ENCODE data around the gene CILP2.

Gene CILP2

DNA sequence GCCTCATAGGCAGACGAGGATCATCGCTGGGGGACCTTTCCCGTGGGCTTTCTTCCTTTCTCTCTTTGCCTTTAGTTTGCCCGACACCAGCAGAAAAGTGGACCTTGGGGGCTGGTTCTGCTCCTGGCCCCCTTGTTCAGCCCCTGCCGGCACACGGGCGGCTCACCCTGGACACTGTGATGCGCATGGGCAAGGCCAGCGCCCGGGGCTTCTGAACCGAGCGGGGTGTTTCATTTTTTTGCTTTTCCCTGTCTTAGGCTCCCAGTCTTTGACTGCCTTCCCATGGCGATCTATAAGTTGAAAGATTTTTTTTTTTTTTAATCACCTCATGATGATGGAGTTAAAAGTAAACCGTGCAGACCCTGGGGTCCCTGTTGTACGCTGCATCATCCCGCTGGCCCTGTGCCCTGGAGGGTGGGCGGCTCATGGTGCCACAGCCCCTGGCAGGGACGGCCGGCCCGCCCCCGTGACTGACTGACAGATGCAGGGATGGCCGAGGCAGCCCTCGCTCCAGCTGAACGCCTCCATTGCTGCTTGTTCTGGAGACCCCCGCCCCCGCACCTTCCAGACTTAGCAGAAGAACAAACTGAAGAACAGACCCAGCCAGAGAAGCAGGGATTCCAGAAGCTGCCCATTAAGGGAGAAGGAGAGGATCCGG, 32.3 kb upstream of the CILP2 start:
- DNase-seq (ENCODE audit: low read depth in 2 of 2) = no peak

- no peak for DNase-seq (ENCODE audit: low read depth in 2 of 2)
These were observed 31.5 kb upstream of the CILP2 start for GRCh38 chr19:19506592-19506991.

DNA sequence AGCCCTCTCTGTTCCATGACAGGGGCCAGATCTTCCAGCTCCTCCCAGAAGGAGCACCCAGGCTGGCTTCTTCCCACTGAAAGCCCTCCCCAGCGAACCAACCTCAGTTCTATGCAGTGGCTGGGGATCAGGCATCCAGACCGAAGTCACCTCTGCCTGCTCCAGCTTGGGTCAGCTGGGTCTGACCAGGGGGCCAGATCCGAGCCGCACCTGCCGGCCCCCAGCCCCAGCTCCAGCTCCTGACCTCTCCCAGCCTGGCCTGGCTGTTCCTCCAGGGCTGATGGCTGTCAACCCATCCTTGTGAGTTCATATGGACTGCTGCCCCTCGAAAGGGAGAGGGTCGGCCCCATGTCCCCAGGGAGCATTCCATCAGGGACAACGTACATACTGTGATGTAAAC, 30.7 kb upstream of the CILP2 start:
- no peak for DNase-seq (ENCODE audit: low read depth in 2 of 2)

DNA sequence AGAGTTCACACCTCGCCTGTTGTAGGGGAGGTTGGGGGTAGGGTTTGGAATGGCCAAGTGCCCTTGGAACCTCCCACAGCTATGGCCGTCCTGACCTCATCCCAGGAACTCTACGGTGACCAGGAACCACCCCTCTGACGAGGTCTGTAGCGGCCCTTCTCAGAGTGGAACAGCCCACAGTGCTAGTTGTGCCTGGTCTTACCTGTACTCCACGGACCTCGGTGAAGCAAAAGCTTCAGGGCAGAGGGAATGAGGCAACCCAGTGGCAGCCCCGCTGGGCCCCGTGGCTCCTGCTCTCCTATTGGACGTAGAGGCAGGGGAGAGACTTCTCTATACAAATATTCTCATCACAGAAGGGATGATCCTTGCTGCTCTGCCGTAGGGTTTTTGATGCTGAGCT, 29.8 kb upstream of the CILP2 start:
- no peak for DNase-seq (ENCODE audit: low read depth in 2 of 2)

- no peak for DNase-seq (ENCODE audit: low read depth in 2 of 2)
These were observed 27.6 kb upstream of the CILP2 start for GRCh38 chr19:19510432-19510831.

- no peak for DNase-seq (ENCODE audit: low read depth in 2 of 2)
These were observed 24.4 kb upstream of the CILP2 start for GRCh38 chr19:19513682-19514081.

DNA sequence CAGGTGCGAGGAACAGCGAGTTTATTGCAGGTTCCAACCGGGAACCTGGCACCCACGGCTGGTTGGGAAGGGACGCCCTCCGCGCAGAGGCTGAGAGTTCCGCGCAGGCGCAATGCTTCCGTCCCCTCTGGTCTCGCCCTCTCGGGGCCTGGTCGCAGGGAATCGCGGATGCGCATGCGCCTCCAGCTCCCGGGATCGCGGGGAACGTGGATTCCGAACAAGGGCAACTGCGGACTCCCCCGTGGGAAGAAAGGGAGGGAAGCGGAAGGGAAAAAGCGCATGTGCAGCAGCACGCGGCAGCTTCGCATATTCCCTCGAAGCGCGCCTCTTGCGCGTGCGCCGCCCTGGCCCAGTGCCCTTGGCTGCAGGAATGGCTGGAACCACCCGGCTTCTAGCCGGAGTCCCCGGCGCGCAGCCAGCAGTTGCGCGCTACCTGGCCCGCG, 23.8 kb upstream of the CILP2 start:
- DNase-seq (ENCODE audit: low read depth in 2 of 2) = no peak

DNA sequence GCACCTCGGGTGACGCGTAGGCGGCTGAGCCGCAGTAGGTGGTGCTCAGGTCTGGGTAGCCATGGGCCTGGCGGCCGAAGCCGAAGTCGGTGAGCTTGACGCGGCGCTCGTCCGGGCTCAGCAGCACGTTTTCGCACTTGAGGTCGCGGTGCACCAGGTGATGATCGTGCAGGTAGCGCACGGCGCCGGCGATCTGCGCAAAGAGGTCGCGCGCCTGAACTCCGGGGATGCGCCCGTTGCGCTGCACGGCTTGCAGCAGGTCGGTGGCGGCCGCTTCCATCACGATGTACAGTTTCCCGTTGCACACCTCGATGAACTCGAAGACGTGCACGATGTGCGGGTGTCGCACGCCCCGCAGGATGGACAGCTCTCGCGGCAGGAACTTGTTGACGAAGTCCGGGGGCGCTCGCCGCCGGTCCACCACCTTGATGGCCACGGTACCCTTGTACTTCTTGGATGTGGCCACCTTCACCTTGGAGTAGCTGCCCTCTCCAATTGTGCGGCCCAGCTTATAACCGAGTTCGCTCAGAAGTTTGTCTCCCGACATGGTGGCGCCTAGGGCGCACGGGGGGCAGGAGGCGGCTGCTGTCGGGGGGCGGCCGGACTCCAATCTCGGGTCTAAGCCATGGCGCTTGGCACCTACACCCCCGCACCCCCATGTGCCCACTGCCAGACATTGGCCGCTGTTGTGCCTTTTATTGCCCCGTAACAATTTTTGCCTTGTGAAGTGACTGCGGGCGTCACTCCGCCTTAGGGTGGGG, 23.0 kb upstream of the CILP2 start, which contains the start of gene TSSK6:
TSSK6 (minus strand) TSS at position 668 of the 761 bp plus-strand sequence; CDS start at position 547, 121 bp downstream.
- DNase-seq (ENCODE audit: low read depth in 2 of 2) = no peak

DNA sequence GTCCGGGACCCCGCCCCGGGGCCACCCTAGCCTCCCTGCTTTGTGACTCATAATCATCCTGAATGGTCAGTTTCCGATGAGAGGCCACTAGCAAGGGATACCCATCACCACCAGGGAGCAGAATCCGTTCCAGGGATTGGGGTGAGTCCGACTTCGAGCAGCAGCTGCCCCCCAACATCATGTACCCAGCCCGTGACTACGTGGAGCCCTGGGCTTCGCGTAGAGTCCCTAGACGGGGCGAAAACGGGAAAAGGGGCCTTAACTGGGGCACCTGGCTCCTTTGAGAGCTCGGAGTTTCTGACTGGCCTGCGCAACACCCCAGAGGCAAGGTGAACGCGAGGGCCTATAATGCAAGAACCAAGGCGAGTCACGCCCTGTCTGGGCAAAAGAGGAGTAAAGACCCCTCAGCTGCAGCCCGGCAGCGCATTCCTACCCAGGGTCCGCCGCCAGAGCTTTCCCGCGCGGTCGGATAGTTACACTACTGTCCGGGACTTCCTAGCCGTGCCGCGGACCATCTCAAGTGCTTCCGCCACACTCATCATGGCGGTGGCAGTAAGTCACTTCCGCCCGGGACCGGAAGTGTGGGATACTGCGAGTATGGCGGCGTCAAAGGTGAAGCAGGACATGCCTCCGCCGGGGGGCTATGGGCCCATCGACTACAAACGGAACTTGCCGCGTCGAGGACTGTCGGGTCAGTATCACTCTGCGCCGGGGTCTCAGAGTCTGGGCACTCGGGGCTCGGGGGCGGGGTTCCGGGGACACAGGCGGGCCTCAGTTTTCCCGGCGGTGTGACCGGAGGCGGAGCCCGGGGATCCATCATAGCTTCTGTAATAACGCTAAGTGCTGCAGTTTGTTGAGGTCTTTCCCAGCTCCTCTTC, 22.2 kb upstream of the CILP2 start, which contains the start of gene NDUFA13:
NDUFA13 (plus strand) TSS at position 584 of the 878 bp plus-strand sequence; CDS start at position 598, 14 bp downstream.
- peak; percentile 90 to 93 for DNase-seq (ENCODE audit: low read depth in 2 of 2)

DNA sequence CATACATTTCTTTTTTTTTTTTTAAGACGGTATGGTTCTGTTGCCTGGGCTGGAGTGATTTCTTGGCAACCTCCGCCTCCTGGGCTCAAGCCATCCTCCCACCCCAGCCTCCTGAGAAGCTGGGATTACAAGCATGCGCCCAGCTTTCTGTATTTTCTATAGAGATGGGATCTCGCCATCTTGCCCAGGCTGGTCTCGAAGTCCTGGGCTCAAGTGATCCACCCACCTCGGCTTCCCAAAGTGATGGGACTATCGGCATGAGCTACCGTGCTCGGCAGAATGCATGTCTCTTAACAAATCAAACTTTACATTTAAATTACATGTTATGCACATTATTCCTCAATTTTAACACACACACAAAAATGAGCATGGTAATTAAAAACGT, 20.8 kb upstream of the CILP2 start:
- no peak for DNase-seq (ENCODE audit: low read depth in 2 of 2)

GRCh38 chr19:19520989-19521388, 17.1 kb upstream of the CILP2 start:
- no peak for DNase-seq (ENCODE audit: low read depth in 2 of 2)

GRCh38 chr19:19523177-19523576, 14.9 kb upstream of the CILP2 start:
- no peak for DNase-seq (ENCODE audit: low read depth in 2 of 2)

GRCh38 chr19:19524053-19524452, 14.0 kb upstream of the CILP2 start:
- DNase-seq (ENCODE audit: low read depth in 2 of 2) = no peak

GRCh38 chr19:19525611-19526380, 12.3 kb upstream of the CILP2 start:
- no peak for DNase-seq (ENCODE audit: low read depth in 2 of 2)

- DNase-seq (ENCODE audit: low read depth in 2 of 2) = no peak
These were observed 11.3 kb upstream of the CILP2 start for GRCh38 chr19:19526581-19527370.

GRCh38 chr19:19527371-19527656, 10.8 kb upstream of the CILP2 start:
- no peak for DNase-seq (ENCODE audit: low read depth in 2 of 2)

GRCh38 chr19:19527674-19528625, 10.1 kb upstream of the CILP2 start:
- no peak for DNase-seq (ENCODE audit: low read depth in 2 of 2)

DNA sequence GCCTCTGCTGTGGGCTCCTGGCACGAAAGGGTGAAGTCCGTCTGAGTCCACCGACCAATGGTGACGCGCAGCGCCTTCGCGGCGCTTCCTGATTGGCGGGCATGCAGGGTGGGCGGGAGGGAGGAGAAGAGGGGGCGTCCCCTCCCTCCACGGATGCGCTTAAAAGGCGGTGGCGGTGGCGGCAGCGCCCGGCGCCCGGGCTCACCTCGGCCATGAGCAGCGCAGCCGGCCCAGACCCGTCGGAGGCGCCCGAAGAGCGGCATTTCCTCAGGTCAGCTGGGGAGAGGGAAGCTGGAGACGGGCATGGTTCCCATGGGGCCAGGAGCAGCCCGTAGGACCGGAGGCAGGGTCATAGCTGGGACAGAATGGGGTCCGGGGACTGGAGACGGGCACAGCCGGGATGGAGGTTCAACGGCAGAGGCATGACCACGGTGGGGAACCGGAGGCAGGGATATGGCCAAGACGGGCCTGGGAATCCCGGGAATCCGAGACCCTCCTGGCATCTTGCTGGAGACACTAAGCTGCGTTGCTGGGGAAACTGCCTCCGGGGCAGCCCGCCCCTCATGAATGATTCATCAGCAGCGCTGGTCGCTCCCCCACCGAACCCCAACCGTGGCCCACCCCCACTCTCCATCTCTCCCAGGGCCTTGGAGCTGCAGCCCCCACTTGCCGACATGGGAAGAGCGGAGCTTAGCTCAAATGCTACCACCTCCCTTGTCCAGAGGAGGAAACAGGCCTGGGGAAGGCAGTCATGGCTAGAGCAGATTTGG, 9.2 kb upstream of the CILP2 start, which contains the start of gene YJEFN3:
YJEFN3 (plus strand) TSS at position 191 of the 770 bp plus-strand sequence; CDS start at position 213, 22 bp downstream.
- DNase-seq (ENCODE audit: low read depth in 2 of 2) = no peak
